ENCODE data around the gene CNKSR3. TPM values are rescaled to one million over a fixed set of nuclear protein-coding genes. Genes with fewer than 3 reads are reported as not detected.

CNKSR3 gene
- 9.3 to 12.1 TPM (median 10.3 TPM) in 5 replicates for total RNA-seq (2022; extraction: Qiagen RNA extraction)

GRCh38 chr6:154510144-154510905, at the start of gene CNKSR3:
CNKSR3 (minus strand) TSS chr6:154510685; CDS start chr6:154510114, 571 bp downstream.

GRCh38 chr6:154356690-154357089, 153.8 kb downstream of the CNKSR3 start, which contains the start of gene IPCEF1:
IPCEF1 (minus strand) TSS chr6:154356803; CDS start chr6:154265947, 90,856 bp downstream.

Other genes with a start within 250 kb of the CNKSR3 start
- gene IPCEF1, start 153.9 kb downstream of the CNKSR3 start, total RNA-seq (2022; extraction: Qiagen RNA extraction), result 0.05 to 0.09 TPM (median 0.07 TPM) in 5 replicates
- gene SCAF8, start 222.7 kb upstream of the CNKSR3 start, total RNA-seq (2022; extraction: Qiagen RNA extraction), result 16.7 to 22.1 TPM (median 17.3 TPM) in 5 replicates

Measured in A549 treated with AZD2906 at 1 μM for 4 hours (cell line).